Fibroblast of the aortic adventitia (primary cell): ENCODE measurements around the gene TDRD1. TPM values are rescaled to one million over a fixed set of nuclear protein-coding genes. Genes with fewer than 3 reads are reported as not detected.

Experiments
- DNase-seq: peaks from one replicate; pipeline ENCODE4 v3.0.0-alpha.2; 2010; ENCODE audit warnings: low read depth
- H3K4me3 ChIP-seq: 2 replicates; pipeline ENCODE4 v1.5.1; 2011; ENCODE audit warnings: low read depth, mild to moderate bottlenecking, control low read depth, low read length, moderate library complexity
- total RNA-seq: library from RNA; depleted of rRNA; stranded (reverse); fragments of >200 nt; gene quantifications from 2 replicates; pipeline ENCODE4 v1.2.3, GENCODE V29; 2012; ENCODE audit warnings: low replicate concordance
- TF ChIP-seq, protein P1 (sequence below): IDR thresholded peaks from 2 replicates; pipeline ENCODE4 v1.5.1; 2011; ENCODE audit warnings: mild to moderate bottlenecking, low read length, control low read depth, inconsistent platforms; ENCODE audit not compliant: insufficient read depth

The TDRD1 gene
- total RNA-seq, 1 donor, result 0.45 TPM

- no peak overlapping the region for H3K4me3 ChIP-seq
- TF ChIP-seq, protein P1, sequence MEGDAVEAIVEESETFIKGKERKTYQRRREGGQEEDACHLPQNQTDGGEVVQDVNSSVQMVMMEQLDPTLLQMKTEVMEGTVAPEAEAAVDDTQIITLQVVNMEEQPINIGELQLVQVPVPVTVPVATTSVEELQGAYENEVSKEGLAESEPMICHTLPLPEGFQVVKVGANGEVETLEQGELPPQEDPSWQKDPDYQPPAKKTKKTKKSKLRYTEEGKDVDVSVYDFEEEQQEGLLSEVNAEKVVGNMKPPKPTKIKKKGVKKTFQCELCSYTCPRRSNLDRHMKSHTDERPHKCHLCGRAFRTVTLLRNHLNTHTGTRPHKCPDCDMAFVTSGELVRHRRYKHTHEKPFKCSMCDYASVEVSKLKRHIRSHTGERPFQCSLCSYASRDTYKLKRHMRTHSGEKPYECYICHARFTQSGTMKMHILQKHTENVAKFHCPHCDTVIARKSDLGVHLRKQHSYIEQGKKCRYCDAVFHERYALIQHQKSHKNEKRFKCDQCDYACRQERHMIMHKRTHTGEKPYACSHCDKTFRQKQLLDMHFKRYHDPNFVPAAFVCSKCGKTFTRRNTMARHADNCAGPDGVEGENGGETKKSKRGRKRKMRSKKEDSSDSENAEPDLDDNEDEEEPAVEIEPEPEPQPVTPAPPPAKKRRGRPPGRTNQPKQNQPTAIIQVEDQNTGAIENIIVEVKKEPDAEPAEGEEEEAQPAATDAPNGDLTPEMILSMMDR, result no peak
- DNase-seq, result no peak
Measured at GRCh38 chr10:114180937-114181336, 1.8 kb downstream of the TDRD1 start.

DNA sequence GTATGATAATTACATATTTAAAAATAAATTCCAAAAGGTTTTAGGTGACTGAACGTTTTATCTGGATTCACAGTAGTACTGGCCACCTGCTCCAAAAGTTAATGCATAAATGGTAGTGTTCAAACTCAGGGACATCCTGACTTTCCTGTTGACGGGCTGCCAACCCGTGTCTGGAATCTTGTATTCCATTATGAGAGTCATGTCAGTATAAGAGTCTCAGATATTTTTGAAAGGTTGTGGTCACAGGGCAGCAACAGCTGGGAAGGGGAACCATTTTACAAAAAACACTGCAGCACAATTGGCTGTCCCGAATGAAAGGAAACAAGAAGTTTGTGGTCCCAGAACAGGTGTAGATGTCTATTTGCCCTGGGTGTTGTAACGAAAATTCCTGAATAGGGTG lies 2.8 kb downstream of the TDRD1 start:
- no peak overlapping the region for H3K4me3 ChIP-seq
- no peak for DNase-seq
- TF ChIP-seq, protein P1, result no peak

GRCh38 chr10:114183563-114183962 lies 4.4 kb downstream of the TDRD1 start:
- no peak overlapping the region for H3K4me3 ChIP-seq
- no peak for DNase-seq
- TF ChIP-seq, protein P1, result no peak

DNA sequence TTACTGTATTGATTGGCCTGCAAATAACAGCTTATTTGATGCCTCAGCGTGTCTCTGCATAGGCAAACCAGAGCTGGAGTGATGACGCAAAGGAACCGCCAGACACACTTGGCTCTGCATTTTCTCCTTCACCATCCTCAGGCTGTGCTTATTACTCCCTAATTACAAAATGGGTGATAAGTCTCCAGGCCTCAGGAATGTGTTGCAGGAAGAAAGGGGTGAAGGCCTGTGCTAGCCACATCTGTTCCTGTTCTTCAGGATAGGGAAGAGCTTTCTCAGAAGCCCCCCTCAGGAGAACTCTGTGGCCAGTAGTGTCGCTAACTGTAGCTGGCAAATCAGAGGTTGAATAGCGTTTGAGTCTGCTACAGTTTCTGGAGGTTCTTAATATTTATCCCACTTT lies 5.1 kb downstream of the TDRD1 start:
- DNase-seq, result no peak
- H3K4me3 ChIP-seq, result no peak overlapping the region
- TF ChIP-seq, protein P1, result no peak

DNA sequence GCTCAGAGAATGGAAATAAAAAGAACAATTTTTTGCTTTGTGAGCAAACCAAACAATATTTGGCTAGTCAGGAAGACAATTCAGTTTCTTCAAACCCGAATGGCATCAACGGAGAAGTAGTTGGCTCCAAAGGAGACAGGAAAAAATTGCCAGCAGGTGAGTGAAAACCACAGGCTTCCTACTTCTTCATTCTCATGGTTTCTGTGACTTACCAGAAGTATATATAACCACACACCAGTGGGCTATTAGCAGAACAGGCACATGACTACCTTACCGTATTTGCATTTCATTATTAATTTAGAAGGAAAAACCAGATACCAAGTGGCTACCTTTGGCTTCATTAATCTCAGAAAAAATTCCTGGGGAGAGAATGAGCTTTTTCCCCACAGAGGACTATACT lies 8.8 kb downstream of the TDRD1 start:
- H3K4me3 ChIP-seq, result no peak overlapping the region
- TF ChIP-seq, protein P1, result no peak
- no peak for DNase-seq

DNA sequence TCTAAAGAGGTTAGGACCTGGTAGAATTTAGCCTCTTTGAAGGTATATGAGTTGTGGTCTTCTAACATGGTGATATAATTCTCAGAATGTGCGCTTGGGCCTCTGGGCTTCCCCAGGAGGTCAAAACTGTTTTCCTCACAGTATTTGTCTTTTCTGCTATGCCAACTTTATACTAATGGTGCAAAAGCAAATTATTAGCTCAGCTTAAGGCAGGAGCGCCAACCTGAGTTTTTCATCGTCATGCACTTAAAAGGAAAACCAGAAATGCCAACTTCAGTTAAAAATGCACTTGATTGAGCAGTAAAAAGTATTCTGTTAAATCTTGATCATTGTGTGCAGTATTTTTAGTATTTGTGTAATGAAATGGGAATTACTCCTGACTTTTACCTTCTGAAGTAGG lies 9.7 kb downstream of the TDRD1 start:
- no peak for DNase-seq
- TF ChIP-seq, protein P1, result no peak
- H3K4me3 ChIP-seq, result no peak overlapping the region

DNA sequence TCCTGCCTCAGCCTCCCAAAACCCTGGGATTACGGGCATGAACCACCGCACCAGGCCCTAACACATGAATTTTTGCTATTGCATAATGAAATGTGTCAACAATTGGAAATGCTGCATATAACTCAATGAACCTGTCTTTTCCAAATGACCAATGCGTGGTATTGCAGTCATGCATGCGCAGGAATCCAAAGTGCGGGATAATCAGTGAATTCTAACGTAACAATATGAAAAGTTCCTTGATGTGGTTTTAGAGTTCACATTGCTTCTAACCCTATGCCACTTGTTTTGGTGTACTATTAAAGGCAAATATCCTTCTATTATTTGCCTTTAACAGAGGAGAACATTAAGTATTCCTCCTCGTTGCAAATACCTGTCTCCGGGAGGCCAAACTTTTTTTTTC lies 10.5 kb downstream of the TDRD1 start:
- TF ChIP-seq, protein P1, result no peak
- H3K4me3 ChIP-seq, result no peak overlapping the region
- DNase-seq, result no peak
